ENCODE results near the gene RAB11FIP4. TPM values are rescaled to one million over a fixed set of nuclear protein-coding genes. Genes with fewer than 3 reads are reported as not detected.

Gene RAB11FIP4
- total RNA-seq, 1 experiment from 2014 or later = 54.9 TPM

GRCh38 chr17:31400481-31400950, 9.0 kb downstream of the RAB11FIP4 start:
- ChIA-PET POLR2A (no interaction called here), CTCF (interaction anchor here (1.0 to 1.4 kb wide), 2 partner anchors 11 to 117 kb away, joined by 3 to 5 read pairs; no protein-coding TSS in a partner anchor)
- DNase-seq (ENCODE audit: low spot score) = peak; percentile 13

GRCh38 chr17:31401456-31402254, 10.2 kb downstream of the RAB11FIP4 start:
- H3K4me1 Mint-ChIP-seq = peaks cover 14% of the 10 kb centered on the region
- no peaks in the 10 kb centered on the region for H3K9me3 Mint-ChIP-seq
- no peak overlapping the region for H3K4me3 Mint-ChIP-seq
- ATAC-seq (no peak), DNase-seq (ENCODE audit: low spot score) (peak; percentile 7)
- H3K27me3 Mint-ChIP-seq (ENCODE audit: low read depth) = no peaks in the 10 kb centered on the region
- CTCF ChIA-PET = interaction anchor here (1.0 to 1.4 kb wide), 3 partner anchors 12 to 116 kb away, joined by 3 to 5 read pairs (median 5); no protein-coding TSS in a partner anchor
- no peak overlapping the region for H3K27ac Mint-ChIP-seq
- no peaks in the 10 kb centered on the region for H3K36me3 Mint-ChIP-seq
- TF ChIP-seq FOXK1 (CRISPR knock-in tag; IDR thresholded peaks at IDR 0.05) = no peak
- no peak for TF ChIP-seq FOXP4 (CRISPR knock-in tag; IDR thresholded peaks at IDR 0.05)
- no peak for TF ChIP-seq EMX1 (CRISPR knock-in tag; IDR thresholded peaks at IDR 0.05)
- no peak for TF ChIP-seq ETV6 (CRISPR knock-in tag; IDR thresholded peaks at IDR 0.05)
- TF ChIP-seq ZNF416 (CRISPR knock-in tag; IDR thresholded peaks at IDR 0.05) = no peak
- TF ChIP-seq E2F1 (CRISPR knock-in tag; IDR thresholded peaks at IDR 0.05) = no peak
- TF ChIP-seq TEAD4 (CRISPR knock-in tag; IDR thresholded peaks at IDR 0.05) = no peak
- TF ChIP-seq KAT7 (CRISPR knock-in tag; IDR thresholded peaks at IDR 0.05; ENCODE audit: borderline replicate concordance) = no peak
- TF ChIP-seq CREB1 (CRISPR knock-in tag; IDR thresholded peaks at IDR 0.05) = no peak
- TF ChIP-seq SMAD3 (CRISPR knock-in tag; IDR thresholded peaks at IDR 0.05; ENCODE audit: borderline replicate concordance) = no peak
- no peak for TF ChIP-seq ZNF425 (CRISPR knock-in tag; conservative IDR thresholded peaks at IDR 0.05)
- no peak for TF ChIP-seq ZNF423 (CRISPR knock-in tag; IDR thresholded peaks at IDR 0.05)
- TF ChIP-seq PRRX2 (CRISPR knock-in tag; IDR thresholded peaks at IDR 0.05) = no peak
- TF ChIP-seq RELA (CRISPR knock-in tag; IDR thresholded peaks at IDR 0.05; ENCODE audit: borderline replicate concordance) = no peak
- POLR2A ChIA-PET = no interaction called here

More at GRCh38 chr17:31400481-31400950, 9.0 kb downstream of the RAB11FIP4 start:
- peaks cover 10% of the 10 kb centered on the region for H3K4me1 Mint-ChIP-seq
- ATAC-seq = no peak
- no peaks in the 10 kb centered on the region for H3K9me3 Mint-ChIP-seq
- no peaks in the 10 kb centered on the region for H3K27me3 Mint-ChIP-seq (ENCODE audit: low read depth)
- no peak overlapping the region for H3K4me3 Mint-ChIP-seq
- TF ChIP-seq GABPB1 (CRISPR knock-in tag; IDR thresholded peaks at IDR 0.05) (no peak), ZNF512 (CRISPR knock-in tag; IDR thresholded peaks at IDR 0.05; ENCODE audit: borderline replicate concordance) (no peak), PRRX2 (CRISPR knock-in tag; IDR thresholded peaks at IDR 0.05) (no peak), GTF2I (CRISPR knock-in tag; conservative IDR thresholded peaks at IDR 0.05) (no peak), NR3C1 (CRISPR knock-in tag; conservative IDR thresholded peaks at IDR 0.05; ENCODE audit: low read depth) (no peak), ZNF263 (CRISPR knock-in tag; IDR thresholded peaks at IDR 0.05; ENCODE audit: low read depth) (no peak), CREM (CRISPR knock-in tag; IDR thresholded peaks at IDR 0.05) (no peak), OVOL2 (CRISPR knock-in tag; IDR thresholded peaks at IDR 0.05; ENCODE audit: borderline replicate concordance) (no peak)
- H3K36me3 Mint-ChIP-seq = no peaks in the 10 kb centered on the region
- no peak overlapping the region for H3K27ac Mint-ChIP-seq

Measured in WTC11 (cell line).